GM18505 (cell line): ENCODE results near the gene RIMS1.

Experiments
- ATAC-seq: cut with Tn5 transposase; IDR thresholded peaks from one replicate; pipeline ENCODE4 v1.9.1; 2021; ENCODE audit not compliant: unreplicated experiment
- POLR2A ChIP-seq: IDR thresholded peaks from 4 replicates; pipeline ENCODE4 v1.6.1; 2011; ENCODE audit warnings: borderline replicate concordance; ENCODE audit not compliant: insufficient read depth, insufficient read length; ENCODE audit errors: extremely low read depth

Gene RIMS1

GRCh38 chr6:71886184-71887005 lies at the start of gene RIMS1:
Gene RIMS1 (plus strand): TSS chr6:71886550. CDS start chr6:71887024, 474 bp downstream.
- no peak for TF ChIP-seq POLR2A
- peak; percentile 93 for ATAC-seq

- no peak for ATAC-seq
Observed at GRCh38 chr6:71851214-71851613, 35.1 kb upstream of the RIMS1 start.

GRCh38 chr6:71852948-71853347 lies 33.4 kb upstream of the RIMS1 start:
- no peak for ATAC-seq
- TF ChIP-seq POLR2A = no peak

More at GRCh38 chr6:71851214-71851613, 35.1 kb upstream of the RIMS1 start:
- no peak for TF ChIP-seq POLR2A

GRCh38 chr6:71855406-71855805 lies 30.9 kb upstream of the RIMS1 start:
- no peak for ATAC-seq
- no peak for TF ChIP-seq POLR2A

GRCh38 chr6:71879016-71879415 lies 7.3 kb upstream of the RIMS1 start:
- ATAC-seq = no peak
- TF ChIP-seq POLR2A = no peak

GRCh38 chr6:71887006-71887743 lies 825 bp downstream of the RIMS1 start:
- TF ChIP-seq POLR2A = no peak
- ATAC-seq = peak; percentile 18

- no peak for TF ChIP-seq POLR2A
- no peak for ATAC-seq
Observed at GRCh38 chr6:71887744-71888230, 1.4 kb downstream of the RIMS1 start.

GRCh38 chr6:71888756-71889340 lies 2.5 kb downstream of the RIMS1 start:
- no peak for TF ChIP-seq POLR2A
- ATAC-seq = no peak

- no peak for TF ChIP-seq POLR2A
- ATAC-seq = no peak
Observed at GRCh38 chr6:71889366-71889765, 3.0 kb downstream of the RIMS1 start.

GRCh38 chr6:71892641-71893040 lies 6.3 kb downstream of the RIMS1 start:
- no peak for ATAC-seq
- TF ChIP-seq POLR2A = no peak

- ATAC-seq = no peak
- no peak for TF ChIP-seq POLR2A
Observed at GRCh38 chr6:71900642-71901041, 14.3 kb downstream of the RIMS1 start.

GRCh38 chr6:71902261-71902660 lies 15.9 kb downstream of the RIMS1 start:
- ATAC-seq = peak; percentile 84
- TF ChIP-seq POLR2A = no peak

GRCh38 chr6:71906813-71907212 lies 20.5 kb downstream of the RIMS1 start:
- no peak for ATAC-seq
- no peak for TF ChIP-seq POLR2A

- ATAC-seq = peak; percentile 92
- no peak for TF ChIP-seq POLR2A
Observed at GRCh38 chr6:71908162-71908765, 21.9 kb downstream of the RIMS1 start.
